Trophoblast cell (in vitro differentiated cells and primary cell): ENCODE data around the gene PSMG3.

Source experiments
- DNase-seq, 2 donors: peaks; one replicate each; pipeline ENCODE4 v3.0.0-alpha.2; 2016
- H2AFZ ChIP-seq: 2 replicates; pipeline ENCODE4 v1.6.1; 2013; ENCODE audit warnings: low read length, moderate library complexity, mild to moderate bottlenecking; ENCODE audit not compliant: insufficient read depth, poor library complexity
- H2AK5ac ChIP-seq: 2 replicates; pipeline ENCODE4 v1.6.1; 2013; ENCODE audit warnings: mild to moderate bottlenecking, low read length
- H2BK120ac ChIP-seq: 2 replicates; pipeline ENCODE4 v1.6.1; 2013; ENCODE audit warnings: low read length, mild to moderate bottlenecking, moderate library complexity; ENCODE audit not compliant: insufficient read depth, poor library complexity
- H2BK12ac ChIP-seq: 2 replicates; pipeline ENCODE4 v1.6.1; 2013; ENCODE audit warnings: mild to moderate bottlenecking, low read length, moderate library complexity
- H2BK5ac ChIP-seq: 2 replicates; pipeline ENCODE4 v1.6.1; 2013; ENCODE audit warnings: low read length, low read depth, moderate library complexity, mild to moderate bottlenecking; ENCODE audit not compliant: poor library complexity
- H3K14ac ChIP-seq: 2 replicates; pipeline ENCODE4 v1.6.1; 2013; ENCODE audit warnings: mild to moderate bottlenecking, low read length
- H3K18ac ChIP-seq: 2 replicates; pipeline ENCODE4 v1.6.1; 2013; ENCODE audit warnings: mild to moderate bottlenecking, low read length
- H3K23ac ChIP-seq: 2 replicates; pipeline ENCODE4 v1.6.1; 2013; ENCODE audit warnings: low read length
- H3K27ac ChIP-seq: 2 replicates; pipeline ENCODE4 v1.5.1; 2013; ENCODE audit warnings: low read depth, mild to moderate bottlenecking, inconsistent platforms, low read length, moderate library complexity
- H3K27me3 ChIP-seq: 2 replicates; pipeline ENCODE4 v1.6.1; 2013; ENCODE audit warnings: inconsistent platforms, mild to moderate bottlenecking, low read length, moderate library complexity; ENCODE audit not compliant: insufficient read depth
- H3K36me3 ChIP-seq, 2 experiments: 1 replicate in 1 of 2; 2 replicates in 1 of 2; pipeline ENCODE4 v1.6.1; 2013; ENCODE audit warnings: low read length in 2 of 2, mild to moderate bottlenecking in 2 of 2, moderate library complexity in 1 of 2; ENCODE audit not compliant: insufficient read depth in 2 of 2, control insufficient read depth in 1 of 2
- H3K4ac ChIP-seq: 2 replicates; pipeline ENCODE4 v1.6.1; 2013; ENCODE audit warnings: low read depth, mild to moderate bottlenecking, low read length, moderate library complexity
- H3K4me1 ChIP-seq, 2 experiments: 1 replicate in 1 of 2; 2 replicates in 1 of 2; pipeline ENCODE4 v1.6.1; 2013; ENCODE audit warnings: low read length in 2 of 2, mild to moderate bottlenecking in 2 of 2, moderate library complexity in 1 of 2; ENCODE audit not compliant: insufficient read depth in 2 of 2, control insufficient read depth in 1 of 2
- H3K4me2 ChIP-seq: 2 replicates; pipeline ENCODE4 v1.6.1; 2013; ENCODE audit warnings: inconsistent platforms, mild to moderate bottlenecking, low read length, moderate library complexity
- H3K4me3 ChIP-seq: 2 replicates; pipeline ENCODE4 v1.5.1; 2013; ENCODE audit warnings: mild to moderate bottlenecking, low read depth, low read length, inconsistent platforms
- H3K79me1 ChIP-seq: one replicate; pipeline ENCODE4 v1.6.1; 2013; ENCODE audit warnings: low read length
- H3K79me2 ChIP-seq: 2 replicates; pipeline ENCODE4 v1.6.1; 2013; ENCODE audit warnings: low read length, mild to moderate bottlenecking; ENCODE audit not compliant: control insufficient read depth, insufficient read depth, poor library complexity
- H3K9ac ChIP-seq: 2 replicates; pipeline ENCODE4 v1.6.1; 2013; ENCODE audit warnings: mild to moderate bottlenecking, low read length
- H3K9me3 ChIP-seq: 2 replicates; pipeline ENCODE4 v1.6.1; 2013; ENCODE audit warnings: low read depth, mild to moderate bottlenecking, control low read depth, inconsistent platforms, low read length; ENCODE audit not compliant: insufficient read depth
- H4K12ac ChIP-seq: 2 replicates; pipeline ENCODE4 v1.6.1; 2013; ENCODE audit warnings: low read depth, mild to moderate bottlenecking, low read length, moderate library complexity
- H4K8ac ChIP-seq: 2 replicates; pipeline ENCODE4 v1.6.1; 2013; ENCODE audit warnings: low read depth, mild to moderate bottlenecking, low read length, moderate library complexity
- H4K91ac ChIP-seq: one replicate; pipeline ENCODE4 v1.6.1; 2013; ENCODE audit warnings: low read depth, mild to moderate bottlenecking, low read length, moderate library complexity
- WGBS: extraction: QIAGEN DNeasy Blood & Tissue Kit; methylation state at CpG from one replicate; pipeline ENCODE4 v1.1.7; 2013; ENCODE audit warnings: missing lambda C conversion rate; ENCODE audit not compliant: insufficient read length, insufficient coverage; ENCODE audit errors: extremely low coverage; 5-methylcytosine and 5-hydroxymethylcytosine counted together

The PSMG3 gene

DNA sequence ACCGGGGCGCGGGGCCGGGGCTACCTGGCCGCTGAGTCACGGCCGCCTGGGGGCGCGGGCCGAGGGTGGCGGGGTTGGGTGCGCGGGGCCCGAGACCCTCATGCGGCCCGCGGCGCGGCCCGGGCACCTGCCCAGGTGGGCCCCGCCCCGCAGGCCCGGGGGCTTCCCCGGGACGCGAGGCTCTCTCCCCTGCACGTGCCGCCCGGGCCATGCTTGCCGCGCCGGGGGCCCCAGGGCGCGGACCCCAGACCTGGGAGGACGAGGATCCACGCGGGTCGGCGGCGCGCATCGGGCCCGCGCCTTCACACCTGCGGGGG is 38.9 kb downstream of the PSMG3 start:
- peaks cover 37 to 43% of the 10 kb centered on the region in 2 experiments for H3K4me1 ChIP-seq
- H3K27me3 ChIP-seq: no peaks in the 10 kb centered on the region
- no peak overlapping the region for H2BK12ac ChIP-seq
- no peaks in the 10 kb centered on the region for H3K9me3 ChIP-seq
- peak overlapping the region; percentile 76 for H3K4me3 ChIP-seq
- H3K79me1 ChIP-seq: peaks cover 28% of the 10 kb centered on the region
- peaks cover 0 to 3% of the 10 kb centered on the region in 2 experiments for H3K36me3 ChIP-seq
- peak overlapping the region; percentile 75 for H3K4me2 ChIP-seq
- H2AFZ ChIP-seq: no peak overlapping the region
- whole genome bisulfite sequencing: no CpG with 5 or more reads among the region's 45 CpGs
- H2BK5ac ChIP-seq: no peak overlapping the region
- H4K91ac ChIP-seq: peak overlapping the region; percentile 74
- H3K14ac ChIP-seq: no peak overlapping the region
- peaks cover 16% of the 10 kb centered on the region for H3K79me2 ChIP-seq
- no peak overlapping the region for H3K23ac ChIP-seq
- H3K18ac ChIP-seq: no peak overlapping the region
- peak overlapping the region; percentile 6 for H3K27ac ChIP-seq
- H2AK5ac ChIP-seq: no peak overlapping the region
- no peak overlapping the region for H2BK120ac ChIP-seq
- DNase-seq: peak in 1 of 2 donors; percentile 44
- no peak overlapping the region for H4K8ac ChIP-seq
- no peak overlapping the region for H4K12ac ChIP-seq
- H3K9ac ChIP-seq: peak overlapping the region; percentile 26
- peak overlapping the region; percentile 66 for H3K4ac ChIP-seq

DNA sequence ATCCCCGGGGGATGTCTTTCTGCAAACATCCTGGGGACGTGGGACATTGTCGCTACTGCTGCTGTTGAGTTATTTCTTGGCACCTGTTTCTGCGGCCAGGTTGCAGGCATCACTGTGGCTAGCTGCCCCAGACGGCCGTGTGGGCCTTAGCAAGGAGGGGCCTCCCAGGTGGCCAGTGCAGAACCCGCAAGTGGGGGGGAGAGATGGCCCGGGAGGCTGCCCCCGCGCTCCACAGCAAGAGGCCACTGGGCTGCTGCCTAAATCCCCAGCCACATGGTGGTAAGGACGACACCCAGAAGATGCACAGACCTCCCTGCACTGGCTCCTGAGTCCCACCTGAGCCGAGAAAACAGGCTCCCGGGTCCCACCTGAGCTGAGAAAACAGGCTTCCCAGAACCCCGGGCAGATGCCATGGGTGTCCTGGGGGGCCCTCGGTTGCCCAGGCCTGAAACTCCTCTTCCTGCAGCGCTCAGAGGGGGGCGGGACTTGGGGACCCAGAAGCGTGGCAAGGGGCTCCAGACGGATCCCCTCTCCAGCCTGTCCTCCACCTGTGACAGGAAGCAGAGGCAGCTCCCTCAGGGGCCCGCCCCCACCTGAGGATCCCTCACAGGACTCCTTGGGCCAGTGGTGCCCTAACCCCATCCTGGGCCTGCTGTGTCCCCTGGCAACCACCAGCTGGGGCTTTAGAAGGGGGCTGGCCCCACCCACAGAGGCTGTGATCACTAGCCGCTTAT is 40.3 kb downstream of the PSMG3 start:
- H3K23ac ChIP-seq: no peak overlapping the region
- H3K14ac ChIP-seq: no peak overlapping the region
- H3K4me3 ChIP-seq: no peak overlapping the region
- H3K4ac ChIP-seq: no peak overlapping the region
- peaks cover 31 to 38% of the 10 kb centered on the region in 2 experiments for H3K4me1 ChIP-seq
- no CpG with 5 or more reads among the region's 21 CpGs for WGBS
- H2AFZ ChIP-seq: no peak overlapping the region
- H3K79me1 ChIP-seq: peaks cover 28% of the 10 kb centered on the region
- H4K91ac ChIP-seq: no peak overlapping the region
- H2AK5ac ChIP-seq: peak overlapping the region; percentile 21
- no peak overlapping the region for H3K27ac ChIP-seq
- H4K8ac ChIP-seq: no peak overlapping the region
- H3K18ac ChIP-seq: no peak overlapping the region
- H3K36me3 ChIP-seq: no peaks in the 10 kb centered on the region
- no peak for DNase-seq
- H3K79me2 ChIP-seq: peaks cover 13% of the 10 kb centered on the region
- H3K27me3 ChIP-seq: no peaks in the 10 kb centered on the region
- no peak overlapping the region for H4K12ac ChIP-seq
- no peak overlapping the region for H3K9ac ChIP-seq
- peak overlapping the region; percentile 46 for H2BK120ac ChIP-seq
- H2BK5ac ChIP-seq: no peak overlapping the region
- no peaks in the 10 kb centered on the region for H3K9me3 ChIP-seq
- no peak overlapping the region for H3K4me2 ChIP-seq
- peak overlapping the region; percentile 32 for H2BK12ac ChIP-seq

DNA sequence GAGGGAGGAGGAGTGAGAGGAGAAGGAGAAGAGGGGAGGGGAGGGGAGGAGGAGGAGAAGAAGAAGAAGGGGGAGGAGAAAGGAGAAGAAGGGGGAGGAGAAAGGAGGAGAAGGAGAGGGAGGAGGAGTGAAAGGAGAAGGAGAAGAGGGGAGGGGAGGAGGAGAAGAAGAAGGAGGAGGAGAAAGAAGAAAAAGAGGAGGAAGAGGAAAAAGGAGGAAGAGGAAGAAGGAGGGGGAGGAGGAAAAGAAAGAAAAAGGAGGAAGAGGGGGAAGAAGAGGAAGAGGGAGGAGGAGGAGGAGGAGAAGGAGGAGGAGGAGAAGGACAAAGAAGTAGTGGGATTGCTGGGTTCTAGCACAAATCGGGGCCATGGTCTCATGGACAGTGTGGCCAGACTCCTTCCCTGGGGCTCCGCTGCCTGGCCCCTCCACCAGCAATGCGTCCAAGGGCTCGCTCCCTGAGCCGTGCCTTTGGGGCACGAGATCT is 43.5 kb downstream of the PSMG3 start:
- peak overlapping the region; percentile 45 for H2AFZ ChIP-seq
- H2BK5ac ChIP-seq: peak overlapping the region; percentile 9
- H2AK5ac ChIP-seq: peak overlapping the region; percentile 26
- no peak overlapping the region for H3K23ac ChIP-seq
- H4K12ac ChIP-seq: peak overlapping the region; percentile 40
- no peaks in the 10 kb centered on the region for H3K27me3 ChIP-seq
- no peaks in the 10 kb centered on the region for H3K36me3 ChIP-seq
- H3K27ac ChIP-seq: no peak overlapping the region
- no peaks in the 10 kb centered on the region for H3K9me3 ChIP-seq
- peak overlapping the region; percentile 79 for H4K8ac ChIP-seq
- H3K4me1 ChIP-seq: peaks cover 5 to 6% of the 10 kb centered on the region in 2 experiments
- H2BK120ac ChIP-seq: peak overlapping the region; percentile 41
- H3K9ac ChIP-seq: no peak overlapping the region
- WGBS: no CpG with 5 or more reads among the region's 6 CpGs
- peak overlapping the region; percentile 42 for H2BK12ac ChIP-seq
- H3K14ac ChIP-seq: peak overlapping the region; percentile 59
- peaks cover 8% of the 10 kb centered on the region for H3K79me1 ChIP-seq
- peaks cover 3% of the 10 kb centered on the region for H3K79me2 ChIP-seq
- peak overlapping the region; percentile 60 for H3K18ac ChIP-seq
- peak overlapping the region; percentile 45 for H4K91ac ChIP-seq
- H3K4ac ChIP-seq: no peak overlapping the region
- no peak overlapping the region for H3K4me3 ChIP-seq
- DNase-seq: no peak
- H3K4me2 ChIP-seq: no peak overlapping the region

DNA sequence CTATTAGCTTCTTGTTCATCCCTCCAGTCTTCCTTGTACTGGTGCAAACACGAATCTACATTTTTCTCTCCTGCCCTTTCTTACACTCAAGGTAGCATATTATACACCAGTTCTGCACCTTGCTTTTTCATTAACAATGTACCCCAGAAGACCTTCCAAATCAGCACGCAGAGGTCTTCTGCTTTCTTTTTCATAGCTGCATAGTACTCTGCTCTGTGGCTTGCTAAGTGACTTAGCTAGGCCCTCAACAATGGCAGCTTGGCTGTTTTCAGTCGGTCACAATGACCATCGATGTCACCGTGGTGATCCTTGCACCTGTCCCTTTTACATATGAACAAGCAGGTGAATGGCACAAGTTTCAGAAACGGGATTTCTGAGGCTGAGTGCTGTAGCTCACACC is 44.4 kb downstream of the PSMG3 start:
- Histone ChIP-seq H3K14ac (no peak overlapping the region), H4K8ac (no peak overlapping the region), H2BK12ac (no peak overlapping the region), H4K91ac (no peak overlapping the region), H3K27ac (no peak overlapping the region), H3K36me3 (no peaks in the 10 kb centered on the region), H3K18ac (no peak overlapping the region), H3K79me1 (peaks cover 7% of the 10 kb centered on the region), H3K4me1 (peaks cover 8 to 9% of the 10 kb centered on the region in 2 experiments), H2BK5ac (no peak overlapping the region), H3K4ac (no peak overlapping the region), H3K27me3 (no peaks in the 10 kb centered on the region), H2AK5ac (no peak overlapping the region), H3K79me2 (no peaks in the 10 kb centered on the region), H3K23ac (no peak overlapping the region), H3K9me3 (no peaks in the 10 kb centered on the region), H4K12ac (no peak overlapping the region), H3K4me2 (no peak overlapping the region), H3K9ac (no peak overlapping the region), H3K4me3 (no peak overlapping the region), H2AFZ (no peak overlapping the region), H2BK120ac (no peak overlapping the region)
- WGBS: no CpG with 5 or more reads among the region's 6 CpGs
- DNase-seq: no peak
